Measurements from ENCODE around the gene FGD5. TPM values are rescaled to one million over a fixed set of nuclear protein-coding genes. Genes with fewer than 3 reads are reported as not detected.

Gene FGD5
- total and polyA plus RNA-seq, 2 experiments from 2014 or later, result 7.4 to 12.2 TPM

GRCh38 chr3:14789221-14789620, 29.5 kb upstream of the FGD5 start (continued):
- TF ChIP-seq ZNF462 (CRISPR knock-in tag; IDR thresholded peaks at IDR 0.05), result no peak
- TF ChIP-seq JUNB (IDR thresholded peaks at IDR 0.05; ENCODE audit: unreplicated experiment), result no peak
- no peak for TF ChIP-seq EZH2 (IDR thresholded peaks at IDR 0.05; ENCODE audit: low read depth, unreplicated experiment)
- no peak for TF ChIP-seq ZNF114 (CRISPR knock-in tag; IDR thresholded peaks at IDR 0.05)
- no peak for TF ChIP-seq NANOG (IDR thresholded peaks at IDR 0.05; ENCODE audit: borderline replicate concordance)
- TF ChIP-seq POLR2AphosphoS5 (IDR thresholded peaks at IDR 0.05; ENCODE audit: low read depth), result no peak
- no peak for TF ChIP-seq EZH2phosphoT487 (IDR thresholded peaks at IDR 0.05; ENCODE audit: unreplicated experiment)
- no peak for TF ChIP-seq CTCF (conservative IDR thresholded peaks at IDR 0.05; ENCODE audit: low read depth in 2 of 2)
- TF ChIP-seq ETS1 (IDR thresholded peaks at IDR 0.05), result no peak
